Hippocampal formation (tissue), 2 donors: ENCODE results near the gene DRC1.

Source experiments
- DNase-seq, 2 donors: peaks; one replicate each; lab custom pipeline; 2025; lab: John Stamatoyannopoulos, UW

Gene DRC1

GRCh38 chr2:26477911-26478253 is 76.2 kb downstream of the DRC1 start, which contains the start of gene OTOF:
OTOF (minus strand) TSS chr2:26478124.
- DNase-seq: no peak

DNA sequence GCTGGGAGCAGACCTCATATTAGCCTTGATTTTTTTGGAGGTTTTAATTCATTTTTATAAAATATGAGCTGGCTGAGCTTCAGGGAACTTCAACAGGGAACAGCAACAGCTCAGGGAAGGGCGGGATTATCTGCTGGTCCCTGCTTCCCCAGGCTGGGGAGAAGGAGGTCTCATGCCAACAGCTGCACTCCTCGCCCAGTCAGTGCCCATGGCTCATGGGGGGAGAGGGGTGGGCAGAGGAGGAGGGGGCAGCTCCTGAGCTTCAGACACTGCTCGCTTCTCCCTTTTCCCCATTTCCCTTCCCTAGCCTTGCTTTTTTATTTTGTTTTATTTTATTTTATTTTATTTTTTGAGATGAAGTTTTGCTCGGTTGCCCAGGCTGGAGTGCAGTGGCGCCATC is 76.6 kb downstream of the DRC1 start:
- DNase-seq: no peak

DNA sequence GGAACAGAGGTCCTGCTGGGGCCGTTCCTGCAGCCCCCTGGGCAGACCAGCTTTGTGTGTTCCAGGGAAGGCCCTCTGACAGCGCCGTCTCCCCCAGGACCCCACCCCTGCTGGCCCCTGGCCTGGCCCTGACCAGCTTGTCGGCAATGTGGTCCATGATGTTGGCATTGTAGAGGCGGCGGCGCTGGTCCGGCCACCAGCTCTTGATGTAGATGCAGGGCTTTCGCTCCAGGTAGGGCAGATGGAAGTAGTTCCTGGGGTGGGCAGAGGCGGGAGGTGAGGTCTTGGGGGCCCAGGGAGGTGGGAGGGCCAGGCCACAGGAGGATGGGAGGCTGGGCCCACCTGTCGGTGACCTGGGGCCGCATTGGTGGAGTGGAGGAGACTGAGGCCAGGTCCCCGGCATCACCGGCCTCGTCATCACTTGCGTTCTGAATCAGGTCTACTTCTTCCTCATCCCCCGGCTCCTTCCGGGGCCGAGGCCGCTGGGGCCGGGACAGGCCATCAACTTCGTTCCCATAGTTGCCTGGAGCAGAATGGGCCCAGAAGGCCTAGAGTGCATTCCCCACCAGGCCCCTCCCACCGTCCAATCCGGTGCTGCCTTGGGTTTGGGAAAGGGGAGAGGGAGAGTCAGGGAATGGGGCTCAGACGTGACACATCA is 77.5 kb downstream of the DRC1 start:
- no peak for DNase-seq

DNA sequence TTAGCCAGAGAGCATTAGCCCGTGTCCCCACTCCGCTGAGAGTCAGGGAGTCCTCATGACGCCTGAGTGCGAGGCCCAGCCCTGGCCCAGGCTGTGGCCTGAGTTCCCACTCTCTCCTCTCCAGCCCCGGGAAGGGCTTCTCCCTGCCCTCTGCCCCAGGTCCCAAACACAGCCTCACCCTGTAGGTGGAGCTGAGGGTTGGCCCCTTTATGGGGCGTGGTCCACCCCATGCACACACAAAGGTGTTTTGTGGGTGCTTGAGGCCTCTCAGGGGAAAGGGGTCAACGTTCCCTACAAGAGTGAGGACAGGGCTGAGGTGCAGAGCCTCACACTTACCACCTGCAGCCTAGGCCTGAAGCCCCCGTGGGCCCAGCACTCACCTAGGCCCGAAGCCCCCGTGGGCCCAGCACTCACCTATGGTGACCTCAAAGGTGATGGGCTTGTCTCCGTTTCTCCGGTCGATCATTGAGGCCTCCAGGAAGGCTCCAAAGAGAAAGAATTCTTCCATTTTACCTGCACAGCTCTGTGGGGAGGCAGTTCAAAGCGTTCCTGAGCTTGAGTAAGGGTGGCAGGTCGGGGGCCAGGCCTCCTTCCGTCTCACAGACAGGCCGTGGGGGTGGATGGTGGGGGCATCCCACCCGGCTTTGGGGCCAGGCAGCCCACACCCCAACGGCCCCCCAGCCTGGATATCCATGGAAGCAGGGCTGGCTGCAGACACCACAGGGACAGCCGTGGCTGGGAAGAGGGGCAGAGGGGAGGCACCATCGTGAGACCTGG is 78.3 kb downstream of the DRC1 start:
- DNase-seq: no peak

DNA sequence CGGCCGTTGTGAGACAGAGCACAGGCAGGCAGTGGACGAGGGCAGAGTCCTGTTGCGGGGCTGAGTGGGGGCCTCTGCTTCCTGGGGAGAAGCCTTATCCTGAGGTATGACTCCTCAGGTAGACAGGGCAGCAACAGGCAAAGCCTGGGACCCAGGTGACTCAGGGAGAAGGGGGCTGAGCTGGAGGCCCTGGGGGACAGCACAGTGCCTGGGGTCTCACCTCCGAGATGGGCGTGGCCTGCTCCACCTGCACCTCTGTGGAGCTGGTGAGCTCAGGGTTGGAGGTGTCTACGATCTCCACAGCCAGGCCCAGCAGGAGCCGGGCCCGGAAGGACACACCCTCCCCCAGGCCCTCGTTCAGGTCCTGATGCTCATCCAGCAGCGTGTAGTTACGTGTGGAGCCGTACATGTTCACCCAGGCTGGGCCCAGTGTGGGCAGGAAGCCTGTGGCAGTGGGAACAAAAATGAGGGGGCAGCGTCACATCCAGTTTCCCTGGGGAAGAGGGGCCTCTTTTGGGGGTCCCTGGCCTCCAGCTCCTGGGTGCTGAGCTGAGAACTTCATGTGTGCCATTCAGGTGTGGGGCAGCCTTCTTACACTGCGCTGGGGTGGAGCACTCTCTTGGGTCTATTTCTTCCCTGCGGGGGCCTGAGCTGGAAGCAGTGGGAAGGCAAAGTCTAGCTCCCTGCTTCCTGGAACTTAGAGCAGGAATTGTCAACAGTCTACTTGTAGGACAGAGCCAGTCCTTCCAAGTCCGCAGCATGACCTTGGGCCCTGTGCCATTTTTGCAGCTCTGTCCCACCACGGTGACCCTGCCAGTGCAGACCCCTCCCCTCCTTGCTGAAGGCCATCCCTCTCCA is 79.1 kb downstream of the DRC1 start:
- no peak for DNase-seq

DNA sequence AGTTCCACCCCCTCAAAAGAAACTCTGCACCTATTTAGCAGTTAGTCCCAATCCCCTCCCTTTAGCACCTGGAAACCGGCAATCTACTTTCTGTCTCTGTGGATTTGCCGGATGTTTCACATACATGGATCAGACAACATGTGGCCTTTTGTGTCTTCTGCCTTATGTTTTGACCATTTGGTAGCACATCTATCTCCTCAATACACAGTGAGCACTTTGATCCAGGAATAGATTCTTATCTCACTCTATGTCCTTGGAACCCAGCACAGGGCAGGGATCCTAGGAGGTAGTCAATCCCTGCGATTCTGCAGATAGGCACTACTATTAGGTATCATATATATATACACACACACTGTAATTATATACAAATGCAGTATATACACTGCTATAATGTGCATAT is 80.0 kb downstream of the DRC1 start:
- DNase-seq: no peak

GRCh38 chr2:26482211-26483026 is 80.7 kb downstream of the DRC1 start:
- no peak for DNase-seq

DNA sequence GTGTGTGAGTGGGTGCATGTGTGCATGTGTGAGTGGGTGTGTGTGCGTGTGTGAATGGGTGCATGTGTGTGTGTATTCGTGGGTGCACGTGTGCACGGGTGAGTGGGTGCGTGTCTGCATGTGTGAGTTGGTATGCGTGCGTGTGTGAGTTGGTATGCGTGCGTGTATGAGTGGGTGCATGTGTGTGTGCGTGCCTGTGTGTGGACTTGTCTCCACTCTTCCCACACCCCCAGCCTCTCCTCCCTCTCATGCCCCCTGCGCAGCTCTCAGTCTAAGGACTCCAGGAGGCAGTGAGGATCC is 81.3 kb downstream of the DRC1 start:
- DNase-seq: no peak

- no peak for DNase-seq
These were observed 81.8 kb downstream of the DRC1 start for GRCh38 chr2:26483516-26483915.

GRCh38 chr2:26483957-26484565 is 82.3 kb downstream of the DRC1 start:
- no peak for DNase-seq

DNA sequence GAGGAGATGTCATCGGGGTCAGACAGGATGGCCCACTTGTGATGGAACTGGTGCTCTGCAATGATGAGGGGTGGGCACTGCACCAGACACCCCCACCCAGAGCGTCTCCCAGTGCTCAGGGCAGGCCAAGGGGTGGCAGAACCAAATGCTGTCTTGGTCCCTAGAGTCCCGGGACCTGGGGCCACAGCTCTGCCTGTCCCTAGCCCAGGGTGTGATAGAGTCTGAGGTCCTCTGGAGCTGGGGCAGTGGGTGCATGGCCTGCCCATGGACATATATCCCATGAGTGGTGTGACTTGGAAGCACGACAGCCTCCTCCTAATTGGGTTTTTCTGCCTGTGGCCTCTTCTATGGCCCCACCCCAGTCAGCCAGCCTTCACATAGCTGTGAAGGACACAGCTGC is 82.9 kb downstream of the DRC1 start:
- no peak for DNase-seq

DNA sequence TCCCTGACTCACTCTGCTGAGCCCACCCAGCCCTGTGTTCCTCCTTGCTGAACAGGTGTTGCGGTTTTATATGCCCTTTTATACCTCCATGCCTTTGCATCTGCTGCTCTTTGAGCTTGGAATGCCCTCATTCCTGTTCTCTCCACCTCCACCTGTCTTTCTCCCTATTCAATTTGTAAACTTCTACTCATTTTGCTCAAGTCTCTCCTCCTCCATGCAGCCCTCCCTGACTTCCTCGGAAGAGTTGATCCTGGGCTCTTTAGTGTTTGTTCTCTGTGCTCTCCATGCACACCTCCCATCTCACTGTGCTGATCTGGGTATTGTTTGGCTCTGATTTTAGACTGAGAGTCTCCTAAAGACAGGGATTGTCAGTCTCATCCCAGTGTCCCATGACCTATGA is 83.4 kb downstream of the DRC1 start:
- no peak for DNase-seq

- no peak for DNase-seq
These were observed 84.2 kb downstream of the DRC1 start for GRCh38 chr2:26485725-26486418.

- DNase-seq: no peak
These were observed 85.1 kb downstream of the DRC1 start for GRCh38 chr2:26486789-26487188.

DNA sequence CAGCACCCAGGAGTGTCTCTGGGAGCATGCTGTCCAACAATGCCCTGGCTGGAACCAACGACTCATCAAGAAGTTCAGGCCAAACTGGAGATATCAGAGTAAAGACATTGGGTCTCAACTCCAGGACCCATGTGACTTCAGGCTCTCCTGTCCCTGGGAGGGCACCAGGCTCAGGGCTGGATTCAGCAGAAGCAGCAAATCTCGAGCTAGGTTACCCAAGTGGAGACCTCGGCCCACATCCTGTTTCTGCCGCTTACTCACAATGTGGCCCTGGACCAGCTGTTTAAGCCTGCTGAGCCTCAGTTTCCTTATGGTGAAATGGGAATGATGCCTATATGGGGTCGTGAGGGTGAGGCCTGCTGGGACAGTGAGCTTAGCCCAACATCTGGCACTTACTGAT is 85.5 kb downstream of the DRC1 start:
- DNase-seq: no peak

GRCh38 chr2:26488463-26489212 is 86.9 kb downstream of the DRC1 start:
- DNase-seq: peak in 1 of 2 donors; percentile 9

DNA sequence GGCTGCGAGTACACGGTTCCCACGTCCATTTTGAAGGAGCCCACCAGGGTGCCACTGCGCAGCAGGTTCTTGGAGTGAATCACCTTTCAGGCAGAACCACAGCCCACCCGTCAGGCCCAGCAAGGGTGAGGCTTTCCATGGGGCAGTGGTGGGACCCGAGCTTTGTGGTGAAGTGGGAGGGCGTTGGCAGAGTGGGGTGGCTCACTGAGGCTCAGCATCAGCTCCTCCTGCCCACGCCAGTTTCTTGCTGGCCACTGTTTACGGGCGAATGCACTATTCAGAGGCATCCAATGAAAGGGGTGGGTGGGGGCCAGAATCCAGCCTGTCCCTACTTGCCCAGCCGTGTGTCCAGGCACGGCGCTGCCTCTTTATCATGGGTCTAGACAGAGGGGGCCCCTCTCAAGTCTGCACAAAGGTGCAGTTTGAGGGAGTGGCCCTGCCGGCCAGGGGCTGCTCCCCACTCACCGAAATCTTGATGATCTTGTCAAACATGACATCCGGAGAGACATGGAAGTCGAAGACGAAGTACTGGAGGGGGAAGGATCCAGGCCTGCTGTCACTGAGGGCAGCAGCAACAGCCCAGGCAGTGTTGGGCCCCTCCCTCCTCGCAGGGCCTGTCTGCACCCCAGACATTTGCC is 87.6 kb downstream of the DRC1 start:
- no peak for DNase-seq

DNA sequence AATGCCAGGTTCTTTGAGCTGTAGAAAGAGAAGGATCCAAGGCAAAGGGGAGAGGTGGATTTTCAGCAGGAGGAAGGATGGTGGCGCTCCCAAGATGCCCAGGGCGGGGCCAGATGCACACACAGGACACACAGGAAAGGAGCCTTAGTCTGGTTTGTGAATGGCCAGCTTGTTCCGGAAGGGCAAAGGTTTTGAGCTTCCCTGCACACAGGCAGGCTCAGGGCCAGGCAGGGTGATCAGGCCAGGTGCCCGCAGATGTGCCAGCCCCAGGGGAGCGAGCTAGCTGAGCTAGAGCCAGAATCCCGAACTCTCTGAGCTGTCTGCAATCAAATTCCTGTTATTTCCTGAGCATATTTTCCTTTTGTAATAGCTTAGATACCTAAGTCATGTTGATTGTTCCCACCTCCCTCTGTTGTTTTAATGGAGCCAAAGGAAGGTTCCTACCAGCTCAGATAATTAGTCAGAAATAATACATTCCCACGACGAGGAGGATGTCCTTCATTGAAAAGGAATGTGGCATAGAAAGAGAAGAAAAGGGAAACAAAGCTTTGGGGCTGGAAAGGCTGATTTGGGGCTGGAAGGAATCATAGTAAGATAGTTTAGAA is 89.9 kb downstream of the DRC1 start:
- DNase-seq: no peak

- DNase-seq: no peak
These were observed 91.2 kb downstream of the DRC1 start for GRCh38 chr2:26492749-26493515.
